ENCODE measurements around the gene RCOR3.

Gene RCOR3

GRCh38 chr1:211326140-211326527, 67.0 kb downstream of the RCOR3 start:
- DNase-seq: no peak

DNA sequence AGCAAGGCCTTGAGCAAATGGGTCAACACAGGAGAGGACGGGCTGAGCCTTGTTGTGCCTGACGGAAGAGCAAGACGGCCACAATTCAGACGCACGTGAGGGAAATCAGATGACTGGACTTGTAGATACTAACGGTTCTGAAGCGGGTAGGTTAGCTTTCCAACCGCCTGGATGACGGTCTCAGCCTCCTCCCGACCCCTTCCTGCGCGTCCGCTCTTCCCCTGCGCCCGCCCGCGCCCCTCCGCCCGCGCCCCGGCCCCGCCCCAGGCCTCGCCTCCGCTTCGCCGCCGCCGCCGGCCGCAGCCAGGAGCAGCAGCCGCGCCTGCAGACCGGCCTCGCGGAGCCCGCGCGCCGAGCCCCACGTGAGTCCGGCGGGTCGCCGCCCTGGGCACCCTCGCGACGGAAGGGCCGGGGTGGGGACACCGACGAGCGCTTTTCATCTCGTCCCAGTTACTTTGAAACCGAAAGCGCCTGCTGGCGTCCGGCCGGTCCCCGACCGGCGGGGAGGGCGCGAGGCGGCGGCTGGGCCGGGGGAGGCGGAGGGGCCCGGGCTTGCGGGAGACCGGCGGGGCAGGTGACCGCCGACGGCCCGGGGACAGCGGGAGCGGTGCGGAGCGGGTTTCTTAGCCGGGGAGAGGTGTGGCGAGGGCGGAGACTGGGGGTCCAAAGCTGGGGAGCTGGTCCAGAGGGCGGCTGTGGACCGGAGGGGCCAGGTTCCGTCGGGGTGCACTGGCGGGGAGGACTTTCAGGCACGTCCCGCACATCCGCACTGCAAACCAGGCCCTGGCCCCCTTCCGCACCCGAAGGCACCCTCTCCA, 67.6 kb downstream of the RCOR3 start, which contains the start of gene TRAF5:
TRAF5 (plus strand) TSS at position 306 of the 818 bp plus-strand sequence. CDS start 26,407 bp downstream, outside the sequence.
- DNase-seq: no peak

DNA sequence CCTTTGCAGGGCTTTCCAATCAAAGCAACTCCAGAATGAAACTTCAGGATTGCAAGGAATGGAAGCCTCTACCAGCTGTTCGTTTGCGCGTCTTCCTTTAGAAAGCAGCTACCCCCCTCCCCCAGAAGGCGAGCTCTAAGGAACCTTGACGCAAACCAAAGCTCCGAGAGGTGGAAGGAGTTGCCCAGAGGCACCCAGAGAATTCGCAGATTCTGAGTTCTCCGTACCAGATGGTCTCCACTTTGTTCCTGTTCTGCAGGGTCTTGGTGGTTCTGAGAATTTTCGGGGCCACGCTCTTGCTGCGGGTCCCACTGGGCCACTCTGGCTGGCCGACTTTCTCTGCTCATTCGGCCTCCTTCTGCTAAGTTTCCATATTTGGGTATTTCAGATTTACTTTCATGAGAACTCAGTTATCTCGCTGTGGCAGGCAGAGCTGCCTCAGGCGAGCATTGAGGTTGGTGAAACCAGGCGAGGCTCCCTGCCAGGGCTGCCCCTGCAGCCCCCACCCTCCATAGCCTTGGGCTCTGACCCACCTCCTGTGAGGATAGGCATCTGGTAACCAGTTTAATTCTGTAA, 68.3 kb downstream of the RCOR3 start:
- DNase-seq: no peak

DNA sequence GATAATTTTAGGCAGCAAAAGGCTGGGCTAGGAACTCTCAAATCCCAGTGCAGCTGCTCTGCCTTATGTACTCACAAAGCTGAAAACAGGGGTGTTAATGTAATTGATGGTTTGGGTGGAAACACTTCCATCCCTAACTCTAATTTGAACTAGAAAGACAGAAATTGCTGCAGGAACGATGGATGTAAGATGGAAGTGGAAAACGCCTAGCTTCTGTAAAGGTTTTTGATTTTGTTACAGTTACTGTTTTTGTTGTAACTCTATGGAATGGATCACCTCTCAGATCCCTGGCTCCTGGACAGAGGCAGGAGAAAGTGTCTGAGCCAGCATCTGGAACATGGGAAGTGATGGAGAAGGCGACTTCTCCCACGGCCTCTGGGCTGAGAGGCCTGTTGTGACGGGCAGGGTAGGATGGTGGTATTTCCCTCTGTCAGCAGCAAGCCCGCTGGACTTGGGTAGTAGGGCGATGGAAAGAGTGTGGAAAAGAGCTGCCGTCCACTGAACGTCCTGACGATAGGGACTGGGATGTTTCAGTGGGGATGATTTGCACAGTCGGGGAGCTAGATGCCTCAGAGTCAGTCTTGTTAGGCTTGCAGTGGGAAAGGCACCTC, 69.0 kb downstream of the RCOR3 start:
- no peak for DNase-seq

DNA sequence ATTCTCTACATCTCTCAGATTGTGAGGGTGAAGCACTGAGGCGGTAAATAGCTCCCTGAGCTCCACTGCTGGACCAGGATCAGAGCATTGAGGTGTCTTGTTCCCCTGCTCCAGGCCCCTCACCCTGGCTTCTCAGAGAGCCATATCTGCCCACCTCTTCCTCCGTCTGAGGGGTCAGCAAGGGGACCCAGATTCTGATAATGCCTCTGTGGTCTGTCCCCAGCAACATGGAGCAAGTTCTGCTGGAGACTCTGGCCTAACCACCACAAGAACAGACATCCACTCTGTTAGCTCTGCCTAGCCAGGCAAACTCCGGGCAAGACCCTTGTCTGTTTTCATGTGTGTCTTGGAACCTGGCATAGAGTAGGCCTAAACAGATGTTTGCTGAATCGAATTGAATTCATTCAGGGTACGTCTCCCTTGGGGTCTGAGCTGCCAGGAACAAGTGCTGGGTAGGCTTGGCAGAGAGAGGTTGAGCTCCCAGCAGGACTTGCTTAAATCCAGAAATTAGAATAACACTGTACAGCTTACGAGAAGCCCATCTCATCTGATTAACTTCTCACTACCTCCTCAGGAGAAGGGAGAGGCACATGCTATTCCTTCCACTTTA, 69.8 kb downstream of the RCOR3 start:
- DNase-seq: no peak

- DNase-seq: no peak
Observed at GRCh38 chr1:211329764-211330201, 70.6 kb downstream of the RCOR3 start.

DNA sequence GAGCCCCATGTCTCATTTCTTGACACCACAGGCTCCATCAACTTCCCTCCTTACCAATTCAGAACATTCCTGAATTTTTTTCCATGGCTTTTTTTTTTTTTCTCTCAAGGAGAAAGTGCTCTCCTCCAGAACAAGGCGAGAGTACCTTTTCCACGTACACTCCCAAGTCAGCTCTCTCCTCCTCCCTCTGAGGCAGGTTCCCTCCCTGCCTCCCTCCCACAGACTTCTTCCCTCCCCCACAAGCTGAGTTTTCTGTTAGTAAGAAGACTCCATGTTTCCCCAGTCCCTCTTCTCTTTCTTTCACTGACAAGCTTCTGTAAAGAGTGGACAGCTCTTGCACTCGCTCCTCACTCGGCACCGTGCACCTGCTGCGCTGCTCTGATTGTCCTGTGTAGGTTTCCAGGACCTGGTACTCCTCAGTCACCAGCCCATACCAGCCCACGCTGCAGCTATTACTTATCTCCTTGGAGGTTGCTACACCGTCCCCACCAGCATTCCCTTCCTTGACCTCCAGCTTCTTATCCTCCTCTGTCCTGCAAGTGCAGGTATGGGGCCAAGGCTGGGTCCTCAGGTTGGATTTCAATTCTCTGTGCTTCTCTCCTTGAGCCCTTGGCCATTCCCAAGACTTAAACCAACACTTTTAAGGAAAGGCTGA, 71.2 kb downstream of the RCOR3 start:
- DNase-seq: no peak

DNA sequence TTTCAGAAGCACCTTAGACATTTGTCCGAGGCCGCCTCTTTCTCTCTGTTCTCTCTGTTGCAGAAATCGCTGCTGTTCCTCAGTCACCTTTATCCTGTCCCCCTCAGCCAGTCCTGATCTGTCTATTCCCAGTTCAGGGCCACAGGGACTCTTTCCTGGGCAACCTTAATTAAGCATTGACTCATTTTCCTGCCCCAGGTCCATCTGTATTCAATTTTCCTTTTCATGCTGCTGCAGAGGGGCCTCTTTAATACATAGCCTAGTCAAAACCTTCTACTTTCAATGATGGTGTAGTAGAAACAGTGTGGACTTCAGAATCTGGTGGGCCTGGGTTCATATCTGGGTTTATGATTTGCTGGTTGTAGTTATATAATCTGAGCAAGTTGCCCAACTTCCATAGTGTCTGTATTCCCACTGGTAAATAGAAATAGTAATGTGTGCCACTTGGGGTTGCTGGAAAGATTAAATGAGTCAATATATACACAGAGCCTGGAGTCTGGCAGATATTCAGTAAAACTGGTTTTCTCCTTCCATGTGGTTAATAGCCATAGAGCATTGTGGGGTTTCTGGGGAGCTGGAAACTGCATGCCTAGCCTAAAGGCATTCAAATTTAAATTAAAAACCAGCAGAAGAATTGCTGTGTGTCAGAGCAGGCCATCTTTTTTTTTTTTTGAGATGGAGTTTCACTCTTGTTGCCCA, 72.0 kb downstream of the RCOR3 start:
- DNase-seq: no peak

DNA sequence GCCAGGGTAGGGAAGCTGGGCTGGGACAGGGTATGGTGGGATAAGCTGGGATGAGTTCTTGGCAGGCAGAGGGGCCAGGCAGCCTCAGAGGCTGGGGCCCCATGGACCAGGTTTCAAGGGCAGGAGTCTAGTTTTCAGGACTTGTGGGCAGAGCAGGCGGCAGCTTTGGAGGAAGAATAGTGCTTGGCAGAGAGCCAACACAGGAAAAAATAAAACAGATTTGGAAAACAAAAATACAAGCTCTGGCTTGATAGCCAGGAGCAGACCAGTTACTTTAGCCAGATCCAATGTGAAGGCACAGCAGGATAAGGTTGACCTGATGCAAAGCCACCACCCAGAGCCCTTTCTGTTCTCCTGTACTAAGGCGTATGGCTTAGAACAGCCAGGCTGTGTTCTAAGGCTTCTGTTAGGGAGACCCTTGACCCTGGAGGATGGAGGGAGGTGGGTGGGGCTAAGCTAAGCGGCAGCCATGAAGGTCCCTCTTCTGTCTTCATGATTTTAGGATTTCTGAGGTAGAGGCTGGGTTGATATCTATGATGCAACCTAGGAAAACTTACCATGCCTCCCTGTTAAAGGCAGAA, 73.0 kb downstream of the RCOR3 start:
- no peak for DNase-seq

DNA sequence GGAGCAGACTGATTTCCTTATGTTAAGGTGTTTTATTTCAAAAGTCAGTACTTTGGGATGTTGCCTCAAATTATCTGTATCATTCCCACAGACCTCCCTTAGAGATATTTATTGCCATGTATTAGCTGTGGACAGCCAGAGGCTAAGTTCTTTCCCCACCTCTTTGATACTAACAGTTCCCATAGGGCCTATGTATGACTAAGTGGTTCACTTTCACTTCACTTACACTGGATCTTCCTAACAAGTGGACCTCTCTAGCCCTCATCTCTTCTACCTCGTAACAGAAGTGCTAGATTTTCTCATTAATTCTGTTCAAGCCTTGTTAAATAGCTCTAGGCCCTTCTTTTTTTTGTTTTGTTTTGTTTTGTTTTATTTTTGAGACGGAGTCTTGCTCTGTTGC, 73.7 kb downstream of the RCOR3 start:
- DNase-seq: no peak

DNA sequence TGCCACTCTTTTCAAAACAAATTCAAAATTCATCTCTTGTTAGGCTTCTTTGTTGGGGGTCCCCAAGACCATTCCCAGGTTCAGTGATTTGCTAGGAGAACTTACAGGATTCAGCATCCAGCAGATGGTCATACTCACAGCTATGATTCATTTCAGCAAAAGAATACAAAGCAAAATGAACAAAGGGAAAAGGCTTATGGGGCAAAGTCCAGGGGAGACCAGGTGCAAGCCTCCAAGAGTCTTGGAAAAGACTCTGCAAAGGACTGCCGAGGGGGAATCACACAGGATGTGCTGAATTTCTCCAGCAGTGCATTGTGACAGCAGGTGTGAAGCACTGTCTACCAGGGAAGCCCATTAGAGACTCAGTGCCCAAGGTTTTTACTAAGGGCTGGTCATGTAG, 74.7 kb downstream of the RCOR3 start:
- no peak for DNase-seq

GRCh38 chr1:211334986-211335385, 75.8 kb downstream of the RCOR3 start:
- DNase-seq: no peak

DNA sequence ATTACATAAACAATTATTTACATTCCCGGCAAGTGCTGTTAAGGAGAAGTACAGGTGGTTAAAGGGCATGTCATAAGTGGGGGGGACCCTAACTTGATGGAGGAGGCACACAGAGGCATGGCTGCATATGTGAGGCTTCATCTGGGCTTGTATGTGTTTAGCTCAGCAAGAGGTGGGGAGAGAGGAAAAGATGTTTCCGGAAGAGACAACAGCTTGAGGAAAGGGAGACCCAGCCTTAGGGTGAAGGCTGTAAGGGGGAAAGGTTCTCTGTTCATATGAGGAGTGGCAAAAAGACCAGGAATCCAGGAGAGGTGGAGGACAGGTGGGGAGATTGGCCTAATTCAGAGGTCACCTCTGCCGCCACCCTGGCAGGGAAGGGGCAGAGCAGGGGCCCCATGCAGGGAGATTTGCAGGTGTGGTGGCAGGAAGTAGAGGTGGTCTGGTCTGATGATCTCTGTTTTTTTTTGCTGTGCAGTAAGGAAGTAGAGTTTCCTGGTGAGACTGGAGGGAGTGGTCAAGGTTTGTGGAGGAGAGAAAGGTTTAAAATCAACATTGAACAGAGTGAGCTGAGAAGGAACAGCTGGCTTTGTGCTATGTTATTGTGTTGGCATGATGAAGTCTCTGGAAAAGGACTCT, 76.5 kb downstream of the RCOR3 start:
- DNase-seq: no peak

DNA sequence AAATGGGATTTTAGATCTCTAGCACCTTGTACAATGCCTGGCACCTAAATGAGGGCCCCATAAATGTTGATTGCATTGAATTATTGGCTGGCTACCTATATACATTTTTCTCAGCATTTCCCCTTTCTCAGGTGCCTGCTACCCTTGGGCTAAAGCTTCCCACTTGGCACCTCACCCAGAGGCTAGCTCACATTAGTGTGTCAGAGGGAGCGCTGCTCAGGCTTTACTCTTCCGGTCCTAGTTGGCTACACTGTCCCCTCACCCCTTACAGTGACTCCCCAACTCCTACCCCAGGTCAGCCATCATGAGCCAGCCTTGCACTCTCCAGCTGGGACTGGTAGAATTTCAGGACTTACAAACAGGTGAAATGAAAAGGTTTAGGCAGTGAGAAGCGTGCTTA, 77.0 kb downstream of the RCOR3 start:
- no peak for DNase-seq

GRCh38 chr1:211336775-211337174, 77.6 kb downstream of the RCOR3 start:
- no peak for DNase-seq

DNA sequence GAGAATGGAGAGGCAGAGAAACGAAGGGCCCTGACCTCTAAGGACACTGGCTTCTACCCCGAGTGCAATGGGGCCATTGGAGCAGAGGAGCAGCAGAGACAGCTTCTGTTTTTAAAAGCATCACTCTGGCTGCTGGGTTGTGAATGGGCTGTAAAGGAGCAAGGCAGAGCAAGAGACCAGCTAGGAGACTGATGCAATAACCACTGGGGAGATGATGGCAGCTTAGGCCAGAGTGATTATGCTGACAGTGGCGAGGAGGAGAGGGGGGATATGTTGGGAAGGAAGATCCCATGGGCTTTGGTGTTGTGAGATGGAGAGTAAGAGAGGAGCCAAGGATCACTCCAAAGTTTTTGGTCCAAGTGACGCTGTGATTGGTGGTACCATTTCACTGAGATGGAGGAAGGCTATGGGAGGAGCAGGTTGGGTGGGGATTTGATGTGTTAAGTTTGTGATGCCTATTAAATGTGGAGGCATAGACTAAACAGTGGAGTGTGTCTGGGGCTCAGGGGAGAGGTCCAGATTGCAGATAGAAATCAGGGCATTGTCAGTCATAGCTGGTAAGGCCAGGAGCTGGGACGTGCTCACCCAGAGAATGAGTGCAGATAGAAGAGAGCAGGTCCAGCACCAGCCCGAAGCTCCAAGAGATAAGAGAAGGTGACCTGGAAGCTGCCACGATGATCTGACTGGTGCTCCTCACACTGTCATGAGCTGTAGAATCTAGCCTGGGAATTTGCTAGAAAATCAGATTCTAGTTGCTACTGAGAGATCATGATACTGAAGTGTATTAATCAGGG, 78.5 kb downstream of the RCOR3 start:
- no peak for DNase-seq

DNA sequence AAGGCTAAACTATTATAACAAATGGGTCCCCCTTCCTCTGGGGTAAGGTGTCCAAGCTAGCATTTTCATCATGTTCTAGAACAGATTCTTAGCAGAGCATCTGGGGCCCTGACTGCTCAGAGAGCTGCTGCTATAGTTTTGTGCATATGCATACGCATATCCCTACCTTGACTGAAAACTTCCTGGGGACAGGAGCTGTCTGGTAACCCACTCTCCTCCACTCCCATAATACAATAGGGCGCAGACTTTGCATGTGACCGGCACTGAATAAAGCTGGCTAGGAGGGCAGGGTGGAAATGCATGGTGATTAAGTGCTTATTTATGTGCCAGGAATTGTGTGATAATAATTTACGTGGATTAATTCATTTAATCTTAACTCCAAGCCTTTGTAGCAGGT, 79.1 kb downstream of the RCOR3 start:
- no peak for DNase-seq

DNA sequence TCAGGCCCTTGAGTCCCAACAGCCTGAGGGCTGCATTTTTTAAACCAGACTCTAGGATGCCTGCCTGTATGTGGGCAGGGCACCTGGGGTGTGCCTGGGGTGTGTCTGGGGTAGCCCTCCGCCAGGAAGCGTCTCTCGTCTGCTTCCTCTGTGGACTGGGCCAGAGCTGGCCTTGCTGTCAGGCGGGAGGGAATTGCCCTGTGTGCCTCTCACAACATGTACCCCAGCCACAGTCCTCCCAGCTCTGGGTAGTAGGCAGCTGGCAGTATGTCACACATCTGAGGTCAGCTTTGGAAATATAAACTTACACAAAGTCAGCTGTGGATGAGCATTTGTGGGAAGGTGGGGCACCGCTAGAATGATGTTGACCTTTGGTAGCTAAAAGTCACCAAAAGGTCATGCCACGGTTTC, 80.5 kb downstream of the RCOR3 start:
- no peak for DNase-seq

- DNase-seq: no peak
Observed at GRCh38 chr1:211340622-211341507, 81.7 kb downstream of the RCOR3 start.

DNA sequence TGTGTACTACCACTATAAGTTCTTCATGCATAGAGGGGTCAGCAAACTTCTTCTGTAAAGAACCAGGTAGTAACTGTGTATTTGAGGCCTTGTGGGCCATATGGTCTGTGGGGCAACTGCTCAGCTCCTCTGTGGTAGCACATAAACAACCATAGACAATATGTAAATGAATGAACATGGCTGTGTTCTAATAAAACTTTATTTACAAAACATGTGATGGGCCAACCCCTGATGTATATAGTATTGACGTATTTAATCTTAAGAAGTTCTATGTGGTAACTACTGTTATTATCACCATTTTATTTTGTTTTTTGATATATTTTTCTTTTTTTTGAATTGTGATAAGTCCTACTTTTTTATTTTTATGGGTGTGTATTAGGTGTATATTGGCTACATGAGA, 82.8 kb downstream of the RCOR3 start:
- no peak for DNase-seq
